Adrenal gland (tissue), 5 donors: Measurements from ENCODE around the gene CTNND1.

ENCODE experiments used
- CTCF ChIP-seq, 6 experiments: fragments of 450-650 bp in 4 of 6; fragments of 200-600 bp in 2 of 6; sonication (generic) in 1 of 6; IDR thresholded peaks; 1 replicate in 5 of 6; 2 replicates in 1 of 6; pipeline versions ENCODE4 v1.5.1 to v1.8.0; 2016 to 2021; ENCODE audit warnings: antibody characterized with exemption in 6 of 6, mild to moderate bottlenecking in 2 of 6, moderate library complexity in 1 of 6
- POLR2A ChIP-seq, 2 donors: fragments of 450-650 bp; IDR thresholded peaks; one replicate each; pipeline ENCODE4 v1.6.1; 2017; ENCODE audit warnings: antibody characterized with exemption in 2 of 2, mild to moderate bottlenecking in 2 of 2, moderate library complexity in 1 of 2
- donor health status: DM: no; HTN: no; CAD: no.

- no peak for TF ChIP-seq CTCF (IDR thresholded peaks at IDR 0.05)
- no peak for TF ChIP-seq POLR2A (IDR thresholded peaks at IDR 0.05)
Measured at GRCh38 chr11:57801183-57801485, 39.5 kb downstream of the CTNND1 start.
